Measurements from ENCODE around the gene ZIC5.
A peak's percentile ranks its signal among the peaks of the same experiment; 100 is the strongest.

The ZIC5 gene

GRCh38 chr13:99922631-99923404 lies 48.7 kb downstream of the ZIC5 start:
- Histone ChIP-seq H3K36me3 (replicated peaks in 1 of 2; ENCODE audit: control insufficient read depth in 2 of 2, insufficient read depth in 2 of 2, low read length in 2 of 2) (no peaks in the 10 kb centered on the region), H3K4me2 (ENCODE audit: insufficient read depth, low read length, poor library complexity, severe bottlenecking) (no peak overlapping the region), H3K4ac (ENCODE audit: low read length) (no peak overlapping the region), H4K8ac (ENCODE audit: low read depth, low read length) (no peak overlapping the region), H3K9ac (ENCODE audit: low read depth, low read length, poor library complexity) (no peak overlapping the region), H2BK15ac (ENCODE audit: low read length) (no peak overlapping the region), H2AK5ac (ENCODE audit: low read depth, low read length) (no peak overlapping the region), H2BK5ac (ENCODE audit: low read length) (no peak overlapping the region), H3K18ac (ENCODE audit: low read length) (peak overlapping the region; percentile 25), H3K9me3 (replicated peaks in 1 of 2; ENCODE audit: control insufficient read depth in 2 of 2, insufficient read depth in 1 of 2, low read depth in 1 of 2, low read length in 2 of 2) (no peaks in the 10 kb centered on the region), H3K4me3 (ENCODE audit: low read length in 2 of 2) (peak overlapping the region in 1 of 2 donors; percentile 33), H3K23ac (ENCODE audit: low read depth, low read length, poor library complexity) (no peak overlapping the region), H3K4me1 (ENCODE audit: control insufficient read depth in 2 of 2, insufficient read depth in 1 of 2, low read depth in 1 of 2, low read length in 2 of 2) (no peaks in the 10 kb centered on the region), H3K14ac (ENCODE audit: low read length) (no peak overlapping the region), H3K79me1 (ENCODE audit: low read depth, low read length) (no peaks in the 10 kb centered on the region), H4K91ac (ENCODE audit: low read depth, low read length, poor library complexity) (no peak overlapping the region), H3K27ac (replicated peaks; ENCODE audit: low read length) (no peak overlapping the region), H2AFZ (ENCODE audit: low read length) (no peak overlapping the region), H2BK120ac (ENCODE audit: low read depth, low read length) (no peak overlapping the region), H3K27me3 (ENCODE audit: control insufficient read depth in 3 of 3, insufficient read depth in 3 of 3, low read depth in 1 of 3, low read length in 3 of 3) (no peaks in the 10 kb centered on the region), H2BK12ac (ENCODE audit: low read length) (no peak overlapping the region)
- WGBS, 2 donors (ENCODE audit: extremely low coverage in 2 of 2, insufficient read length in 2 of 2, insufficient replicate concordance in 1 of 2) = no CpG with 5 or more reads among the region's 20 CpGs
- DNase-seq (ENCODE audit: low spot score) = no peak

- Histone ChIP-seq H3K27ac (replicated peaks; ENCODE audit: low read length) (no peak overlapping the region), H3K4me1 (ENCODE audit: control insufficient read depth in 2 of 2, insufficient read depth in 1 of 2, low read depth in 1 of 2, low read length in 2 of 2) (no peaks in the 10 kb centered on the region), H3K79me1 (ENCODE audit: low read depth, low read length) (no peaks in the 10 kb centered on the region), H3K4me3 (ENCODE audit: low read length in 2 of 2) (no peak overlapping the region), H2BK120ac (ENCODE audit: low read depth, low read length) (no peak overlapping the region), H2AK5ac (ENCODE audit: low read depth, low read length) (no peak overlapping the region), H2BK5ac (ENCODE audit: low read length) (no peak overlapping the region), H3K27me3 (ENCODE audit: control insufficient read depth in 3 of 3, insufficient read depth in 3 of 3, low read depth in 1 of 3, low read length in 3 of 3) (no peaks in the 10 kb centered on the region), H2BK12ac (ENCODE audit: low read length) (no peak overlapping the region), H3K18ac (ENCODE audit: low read length) (no peak overlapping the region), H3K36me3 (replicated peaks in 1 of 2; ENCODE audit: control insufficient read depth in 2 of 2, insufficient read depth in 2 of 2, low read length in 2 of 2) (no peaks in the 10 kb centered on the region), H3K9me3 (replicated peaks in 1 of 2; ENCODE audit: control insufficient read depth in 2 of 2, insufficient read depth in 1 of 2, low read depth in 1 of 2, low read length in 2 of 2) (no peaks in the 10 kb centered on the region), H3K9ac (ENCODE audit: low read depth, low read length, poor library complexity) (no peak overlapping the region), H2AFZ (ENCODE audit: low read length) (no peak overlapping the region), H2BK15ac (ENCODE audit: low read length) (no peak overlapping the region), H3K4me2 (ENCODE audit: insufficient read depth, low read length, poor library complexity, severe bottlenecking) (no peak overlapping the region), H4K8ac (ENCODE audit: low read depth, low read length) (no peak overlapping the region), H3K4ac (ENCODE audit: low read length) (no peak overlapping the region), H3K14ac (ENCODE audit: low read length) (no peak overlapping the region), H3K23ac (ENCODE audit: low read depth, low read length, poor library complexity) (no peak overlapping the region), H4K91ac (ENCODE audit: low read depth, low read length, poor library complexity) (no peak overlapping the region)
- WGBS, 2 donors (ENCODE audit: extremely low coverage in 2 of 2, insufficient read length in 2 of 2, insufficient replicate concordance in 1 of 2) = no CpG with 5 or more reads among the region's 2 CpGs
- DNase-seq (ENCODE audit: low spot score) = no peak
These were observed 52.4 kb downstream of the ZIC5 start for GRCh38 chr13:99919132-99919531.

GRCh38 chr13:99916366-99917103 lies 55.0 kb downstream of the ZIC5 start:
- Histone ChIP-seq H3K18ac (ENCODE audit: low read length) (peak overlapping the region; percentile 3), H3K27me3 (ENCODE audit: control insufficient read depth in 3 of 3, insufficient read depth in 3 of 3, low read depth in 1 of 3, low read length in 3 of 3) (no peaks in the 10 kb centered on the region), H3K9me3 (replicated peaks in 1 of 2; ENCODE audit: control insufficient read depth in 2 of 2, insufficient read depth in 1 of 2, low read depth in 1 of 2, low read length in 2 of 2) (no peaks in the 10 kb centered on the region), H3K79me1 (ENCODE audit: low read depth, low read length) (no peaks in the 10 kb centered on the region), H2AFZ (ENCODE audit: low read length) (no peak overlapping the region), H2AK5ac (ENCODE audit: low read depth, low read length) (peak overlapping the region; percentile 33), H4K91ac (ENCODE audit: low read depth, low read length, poor library complexity) (no peak overlapping the region), H3K36me3 (replicated peaks in 1 of 2; ENCODE audit: control insufficient read depth in 2 of 2, insufficient read depth in 2 of 2, low read length in 2 of 2) (no peaks in the 10 kb centered on the region), H3K4me3 (ENCODE audit: low read length in 2 of 2) (no peak overlapping the region), H3K4ac (ENCODE audit: low read length) (no peak overlapping the region), H2BK15ac (ENCODE audit: low read length) (peak overlapping the region; percentile 63), H2BK120ac (ENCODE audit: low read depth, low read length) (no peak overlapping the region), H3K9ac (ENCODE audit: low read depth, low read length, poor library complexity) (no peak overlapping the region), H3K27ac (replicated peaks; ENCODE audit: low read length) (no peak overlapping the region), H3K4me1 (ENCODE audit: control insufficient read depth in 2 of 2, insufficient read depth in 1 of 2, low read depth in 1 of 2, low read length in 2 of 2) (peaks cover 0 to 2% of the 10 kb centered on the region in 2 donors), H2BK12ac (ENCODE audit: low read length) (peak overlapping the region; percentile 18), H3K23ac (ENCODE audit: low read depth, low read length, poor library complexity) (no peak overlapping the region), H4K8ac (ENCODE audit: low read depth, low read length) (no peak overlapping the region), H3K14ac (ENCODE audit: low read length) (no peak overlapping the region), H2BK5ac (ENCODE audit: low read length) (no peak overlapping the region), H3K4me2 (ENCODE audit: insufficient read depth, low read length, poor library complexity, severe bottlenecking) (no peak overlapping the region)
- DNase-seq (ENCODE audit: low spot score) = no peak
- no CpG with 5 or more reads among the region's 10 CpGs for WGBS, 2 donors (ENCODE audit: extremely low coverage in 2 of 2, insufficient read length in 2 of 2, insufficient replicate concordance in 1 of 2)

GRCh38 chr13:99913167-99913566 lies 58.4 kb downstream of the ZIC5 start:
- Histone ChIP-seq H4K8ac (ENCODE audit: low read depth, low read length) (no peak overlapping the region), H2BK15ac (ENCODE audit: low read length) (no peak overlapping the region), H3K4me2 (ENCODE audit: insufficient read depth, low read length, poor library complexity, severe bottlenecking) (no peak overlapping the region), H2AK5ac (ENCODE audit: low read depth, low read length) (no peak overlapping the region), H2AFZ (ENCODE audit: low read length) (no peak overlapping the region), H4K91ac (ENCODE audit: low read depth, low read length, poor library complexity) (no peak overlapping the region), H3K27me3 (ENCODE audit: control insufficient read depth in 3 of 3, insufficient read depth in 3 of 3, low read depth in 1 of 3, low read length in 3 of 3) (no peaks in the 10 kb centered on the region), H3K4me3 (ENCODE audit: low read length in 2 of 2) (no peak overlapping the region), H3K9ac (ENCODE audit: low read depth, low read length, poor library complexity) (no peak overlapping the region), H3K23ac (ENCODE audit: low read depth, low read length, poor library complexity) (no peak overlapping the region), H2BK5ac (ENCODE audit: low read length) (no peak overlapping the region), H3K79me1 (ENCODE audit: low read depth, low read length) (no peaks in the 10 kb centered on the region), H3K4ac (ENCODE audit: low read length) (no peak overlapping the region), H3K9me3 (replicated peaks in 1 of 2; ENCODE audit: control insufficient read depth in 2 of 2, insufficient read depth in 1 of 2, low read depth in 1 of 2, low read length in 2 of 2) (no peaks in the 10 kb centered on the region), H3K18ac (ENCODE audit: low read length) (no peak overlapping the region), H3K4me1 (ENCODE audit: control insufficient read depth in 2 of 2, insufficient read depth in 1 of 2, low read depth in 1 of 2, low read length in 2 of 2) (peaks cover 2 to 4% of the 10 kb centered on the region in 2 donors), H3K14ac (ENCODE audit: low read length) (no peak overlapping the region), H3K36me3 (replicated peaks in 1 of 2; ENCODE audit: control insufficient read depth in 2 of 2, insufficient read depth in 2 of 2, low read length in 2 of 2) (no peaks in the 10 kb centered on the region), H3K27ac (replicated peaks; ENCODE audit: low read length) (no peak overlapping the region), H2BK120ac (ENCODE audit: low read depth, low read length) (no peak overlapping the region), H2BK12ac (ENCODE audit: low read length) (no peak overlapping the region)
- no peak for DNase-seq (ENCODE audit: low spot score)
- no CpG with 5 or more reads among the region's 7 CpGs for WGBS, 2 donors (ENCODE audit: extremely low coverage in 2 of 2, insufficient read length in 2 of 2, insufficient replicate concordance in 1 of 2)

All from neuronal stem cell (in vitro differentiated cells).